Ecto neural progenitor cell (in vitro differentiated cells): Measurements from ENCODE around the gene PPIA.
A peak's percentile ranks its signal among the peaks of the same experiment; 100 is the strongest.
"Not testable (repeated sequence)": the region's sequence is repeated elsewhere in the genome, so short reads cannot be mapped to it uniquely, and the experiment has no call there.

Experiments used
- DNase-seq: peaks from one replicate; pipeline ENCODE4 v3.0.0-alpha.2; 2018; ENCODE audit warnings: low spot score

The PPIA gene

DNA sequence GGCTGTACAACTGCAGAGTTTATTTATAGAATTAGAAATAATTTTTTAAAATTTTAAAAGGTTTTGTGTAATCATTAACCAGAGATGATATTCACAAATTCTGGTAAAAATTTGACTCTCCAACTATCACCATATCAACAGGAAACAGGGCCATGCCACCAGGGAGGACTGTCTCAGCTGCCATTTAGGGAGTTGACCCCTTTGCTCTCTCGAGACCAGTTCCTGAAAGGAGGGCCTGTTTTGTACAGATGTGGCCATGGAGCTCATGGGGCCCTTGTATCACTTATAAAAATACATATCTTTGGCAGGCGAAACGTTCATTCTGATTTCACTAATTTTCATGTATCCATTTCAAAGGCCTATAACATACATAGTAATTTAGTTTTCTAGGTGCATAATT is 31.1 kb downstream of the PPIA start:
- no peak for DNase-seq

DNA sequence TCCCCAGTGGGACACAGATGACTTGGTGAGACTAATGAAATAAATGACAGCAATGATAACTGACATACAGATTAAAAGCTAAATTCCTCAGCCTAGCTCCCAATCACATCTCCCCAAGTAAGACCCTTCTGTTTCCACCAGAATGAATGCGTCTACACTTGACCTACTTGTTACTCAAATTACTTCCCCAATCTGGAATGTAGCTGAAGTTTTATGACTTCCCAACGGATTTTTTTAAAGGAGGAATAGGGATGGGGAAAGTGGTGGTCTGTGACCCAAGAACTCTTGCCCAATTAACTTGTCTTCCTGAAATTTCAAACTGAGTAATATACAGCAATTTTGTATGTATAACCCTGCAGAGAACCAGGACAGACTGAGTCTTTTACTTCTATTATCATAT is 42.3 kb downstream of the PPIA start:
- no peak for DNase-seq

DNA sequence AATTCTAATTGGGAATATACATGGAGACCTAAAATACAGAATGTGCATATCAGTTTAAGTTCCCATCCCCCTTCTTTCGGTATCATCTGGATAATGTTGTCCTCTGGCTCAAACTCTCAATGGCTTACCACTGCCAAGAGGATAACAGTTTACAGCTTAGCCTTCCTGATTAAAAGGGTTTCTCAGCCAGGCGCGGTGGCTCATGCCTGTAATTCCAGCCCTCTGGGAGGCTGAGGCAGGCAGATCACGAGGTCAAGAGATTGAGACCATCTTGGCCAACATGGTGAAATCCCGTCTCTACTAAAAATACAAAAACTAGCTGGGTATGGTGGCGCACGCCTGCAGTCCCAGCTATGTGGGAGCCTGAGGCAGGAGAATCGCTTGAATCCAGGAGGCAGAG is 46.2 kb downstream of the PPIA start:
- not testable (repeated sequence) for DNase-seq

GRCh38 chr7:44843440-44843839 is 47.0 kb downstream of the PPIA start:
- not testable (repeated sequence) for DNase-seq

GRCh38 chr7:44845451-44845850 is 49.0 kb downstream of the PPIA start:
- DNase-seq: no peak

DNA sequence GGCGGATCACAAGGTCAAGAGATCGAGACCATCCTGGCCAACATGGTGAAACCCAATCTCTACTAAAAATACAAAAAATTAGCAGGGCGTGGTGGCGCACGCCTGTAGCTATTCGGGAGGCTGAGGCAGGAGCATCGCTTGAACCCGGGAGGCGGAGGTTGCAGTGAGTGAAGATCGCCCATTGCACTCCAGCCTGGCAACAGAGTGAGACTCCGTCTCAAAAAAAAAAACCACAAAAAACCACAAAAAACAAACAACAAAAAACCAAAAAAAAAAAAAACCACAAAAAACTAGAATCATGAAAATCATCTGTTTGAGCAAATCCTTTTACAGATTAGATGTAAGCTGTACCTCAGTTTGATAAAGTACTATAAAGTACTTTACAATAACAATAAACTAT is 49.9 kb downstream of the PPIA start:
- DNase-seq: not testable (repeated sequence)

DNA sequence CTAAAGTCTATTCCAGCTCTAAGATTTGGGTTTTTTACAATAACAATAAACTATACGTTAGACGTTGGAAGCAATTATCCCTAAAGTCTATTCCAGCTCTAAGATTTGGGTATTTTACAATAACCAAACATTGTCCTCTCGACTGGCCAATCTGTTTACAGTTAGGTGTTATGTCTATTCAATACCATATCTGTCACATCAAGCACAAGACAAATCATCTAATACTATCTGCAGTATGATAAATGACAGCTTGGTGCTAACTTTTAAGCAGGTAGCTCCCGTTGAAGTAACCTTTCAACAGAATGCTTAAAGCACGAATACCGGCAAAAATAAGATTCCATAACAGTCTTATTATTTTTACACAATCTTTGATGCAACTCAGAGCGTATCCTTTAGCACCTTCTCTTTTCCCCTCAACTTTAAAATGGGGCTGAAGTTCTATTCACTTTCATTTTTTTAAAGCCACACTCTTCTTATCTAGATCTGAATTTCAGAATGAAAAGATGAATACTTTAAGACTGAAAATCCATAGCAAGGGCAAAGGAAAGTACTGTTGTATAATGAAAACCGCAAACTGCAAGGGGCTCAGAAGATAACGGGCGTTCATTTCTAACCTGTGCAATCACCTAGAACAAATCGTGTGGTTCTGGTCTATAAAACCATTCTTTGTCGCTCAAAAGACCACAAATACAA is 50.5 kb downstream of the PPIA start:
- no peak for DNase-seq

DNA sequence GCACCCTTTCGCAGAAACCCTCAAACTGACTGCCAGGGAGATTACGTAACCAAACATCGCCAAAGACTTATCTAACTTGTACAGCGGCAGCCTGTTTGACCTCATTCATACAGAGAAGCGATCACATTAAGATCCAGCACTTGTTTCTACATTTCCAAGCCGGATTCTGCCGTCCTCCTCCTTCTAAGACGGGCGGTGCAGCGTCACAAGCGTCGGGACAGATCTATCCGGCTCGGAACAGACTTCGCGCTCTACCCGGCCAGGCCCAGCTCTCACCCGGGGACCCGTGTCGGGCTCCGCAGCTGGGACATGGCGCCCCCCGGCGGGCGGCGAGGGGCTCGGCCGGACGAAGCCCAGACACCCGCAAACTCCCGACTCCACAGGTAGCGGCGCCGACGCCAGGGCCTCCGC is 51.0 kb downstream of the PPIA start:
- no peak for DNase-seq

DNA sequence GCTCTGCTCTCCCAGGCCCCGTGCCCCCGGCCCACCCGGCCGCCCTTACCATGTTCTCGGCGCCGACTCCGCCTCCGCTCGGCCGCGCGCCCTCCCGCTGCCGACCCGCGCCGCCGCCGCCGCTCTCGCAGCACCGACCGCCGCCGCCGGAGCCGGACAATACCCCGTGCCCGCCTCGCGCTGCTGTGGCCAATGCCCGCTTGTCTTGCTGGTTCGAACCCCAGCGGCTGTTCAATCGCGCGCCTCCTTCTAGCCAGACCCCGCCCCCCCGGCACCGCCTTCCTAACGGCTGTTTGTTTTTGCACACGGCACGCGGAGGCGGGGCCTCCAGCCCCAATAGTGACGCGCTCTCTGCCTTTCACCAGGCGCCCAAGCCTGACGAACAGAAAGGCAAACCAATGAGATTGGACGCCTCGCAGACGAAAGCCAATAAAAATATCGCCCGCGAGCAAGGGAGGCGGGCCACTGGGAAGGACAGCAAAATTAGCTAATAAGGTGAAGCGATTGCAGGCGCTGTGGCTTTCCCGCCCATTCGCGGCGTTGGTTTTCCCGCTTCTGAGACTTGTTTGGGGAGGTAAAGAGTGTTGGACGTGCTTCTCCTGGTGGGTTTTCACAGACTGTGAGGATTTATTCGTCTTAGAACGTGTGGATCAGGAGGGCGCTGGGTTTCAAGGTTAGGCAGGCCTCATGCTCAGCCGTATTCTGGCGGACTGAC is 51.6 kb downstream of the PPIA start, which contains the start of gene H2AZ2:
TSS of gene H2AZ2 (minus strand) at position 168 of the 715 bp plus-strand sequence. CDS start at position 52, 116 bp downstream.
- DNase-seq: peak; percentile 100

GRCh38 chr7:44849259-44849884 is 52.9 kb downstream of the PPIA start:
- DNase-seq: no peak

GRCh38 chr7:44849885-44850544 is 53.5 kb downstream of the PPIA start:
- no peak for DNase-seq

GRCh38 chr7:44852590-44852989 is 56.1 kb downstream of the PPIA start:
- no peak for DNase-seq
